HG02973 (cell line): Measurements from ENCODE around the gene PTPN23.

ENCODE experiments used
- ATAC-seq: cut with Tn5 transposase; IDR thresholded peaks from one replicate; pipeline ENCODE4 v1.9.1; 2021; ENCODE audit warnings: moderate library complexity; ENCODE audit not compliant: unreplicated experiment

The PTPN23 gene

GRCh38 chr3:47370887-47371697 is 9.7 kb upstream of the PTPN23 start:
- ATAC-seq: no peak

GRCh38 chr3:47374587-47374986 is 6.2 kb upstream of the PTPN23 start:
- no peak for ATAC-seq

- ATAC-seq: no peak
Measured at GRCh38 chr3:47376393-47376792, 4.4 kb upstream of the PTPN23 start.

GRCh38 chr3:47377186-47377585 is 3.6 kb upstream of the PTPN23 start:
- no peak for ATAC-seq

- no peak for ATAC-seq
Measured at GRCh38 chr3:47378869-47379268, 2.0 kb upstream of the PTPN23 start.

GRCh38 chr3:47379411-47379899 is 1.4 kb upstream of the PTPN23 start:
- no peak for ATAC-seq

GRCh38 chr3:47380026-47380600 is 708 bp upstream of the PTPN23 start:
- no peak for ATAC-seq

- peak; percentile 52 for ATAC-seq
Measured at GRCh38 chr3:47381317-47382157, 716 bp downstream of the PTPN23 start.

GRCh38 chr3:47384425-47384824 is 3.6 kb downstream of the PTPN23 start:
- ATAC-seq: no peak

GRCh38 chr3:47385007-47385406 is 4.2 kb downstream of the PTPN23 start:
- ATAC-seq: no peak

- no peak for ATAC-seq
Measured at GRCh38 chr3:47385796-47386195, 5.0 kb downstream of the PTPN23 start.

GRCh38 chr3:47392933-47393332 is 12.1 kb downstream of the PTPN23 start:
- no peak for ATAC-seq

- no peak for ATAC-seq
Measured at GRCh38 chr3:47394140-47394870, 13.5 kb downstream of the PTPN23 start.

GRCh38 chr3:47394881-47395280 is 14.1 kb downstream of the PTPN23 start:
- no peak for ATAC-seq

- no peak for ATAC-seq
Measured at GRCh38 chr3:47398228-47398627, 17.4 kb downstream of the PTPN23 start.

GRCh38 chr3:47399016-47399415 is 18.2 kb downstream of the PTPN23 start:
- no peak for ATAC-seq

GRCh38 chr3:47399531-47400270 is 18.9 kb downstream of the PTPN23 start:
- no peak for ATAC-seq

- no peak for ATAC-seq
Measured at GRCh38 chr3:47404431-47404876, 23.6 kb downstream of the PTPN23 start.

GRCh38 chr3:47404955-47405790 is 24.4 kb downstream of the PTPN23 start:
- ATAC-seq: no peak
